ENCODE results near the gene C15orf40.

- TF ChIP-seq CTCF (IDR thresholded peaks at IDR 0.05), result no peak
- TF ChIP-seq POLR2A (IDR thresholded peaks at IDR 0.05), result no peak
Observed at GRCh38 chr15:83057002-83057401, 45.6 kb upstream of the C15orf40 start.
